ENCODE results near the gene PHF21A. TPM values are rescaled to one million over a fixed set of nuclear protein-coding genes. Genes with fewer than 3 reads are reported as not detected.

PHF21A gene
- total RNA-seq, 4 donors from 2014 or later: 11.2 to 22.3 (median 15.9) TPM

- Histone ChIP-seq H3K4me3 (no peak overlapping the region), H3K27me3 (no peaks in the 10 kb centered on the region), H3K9me3 (no peaks in the 10 kb centered on the region), H3K4me1 (peaks cover 4 to 83% (median 32%) of the 10 kb centered on the region in 3 donors), H3K36me3 (no peaks in the 10 kb centered on the region), H3K27ac (no peak overlapping the region)
- WGBS, 2 donors: 66 to 72% methylated on average over 9 of the region's 9 CpGs
- no peak for DNase-seq
- intact Hi-C loops (cut with DNase I): no loop called here
- TF ChIP-seq CTCF (IDR thresholded peaks at IDR 0.05) (no peak), POLR2A (IDR thresholded peaks at IDR 0.05) (no peak)
Observed at GRCh38 chr11:46112961-46113607, 8.2 kb downstream of the PHF21A start.

- Histone ChIP-seq H3K4me1 (peaks cover 0 to 60% (median 9%) of the 10 kb centered on the region in 3 donors), H3K27ac (no peak overlapping the region), H3K36me3 (no peaks in the 10 kb centered on the region), H3K4me3 (no peak overlapping the region), H3K27me3 (no peaks in the 10 kb centered on the region), H3K9me3 (no peaks in the 10 kb centered on the region)
- WGBS, 2 donors: 87 to 91% methylated on average over 2 of the region's 2 CpGs
- no peak for DNase-seq
- intact Hi-C loops (cut with DNase I): no loop called here
- no peak for TF ChIP-seq CTCF (IDR thresholded peaks at IDR 0.05)
- no peak for TF ChIP-seq POLR2A (IDR thresholded peaks at IDR 0.05)
Observed at GRCh38 chr11:46108751-46109150, 12.5 kb downstream of the PHF21A start.

GRCh38 chr11:46107780-46108179 lies 13.5 kb downstream of the PHF21A start:
- 88 to 91% methylated on average over 2 of the region's 2 CpGs for WGBS, 2 donors
- H3K9me3 ChIP-seq: no peaks in the 10 kb centered on the region
- intact Hi-C loops (cut with DNase I): no loop called here

GRCh38 chr11:46107408-46107718 lies 13.9 kb downstream of the PHF21A start:
- intact Hi-C loops (cut with DNase I): no loop called here
- no peaks in the 10 kb centered on the region for H3K27me3 ChIP-seq
- H3K9me3 ChIP-seq: no peaks in the 10 kb centered on the region
- no peaks in the 10 kb centered on the region for H3K36me3 ChIP-seq
- H3K4me3 ChIP-seq: no peak overlapping the region
- no peak for TF ChIP-seq POLR2A (IDR thresholded peaks at IDR 0.05)
- TF ChIP-seq CTCF (IDR thresholded peaks at IDR 0.05): no peak
- no peak overlapping the region for H3K27ac ChIP-seq
- H3K4me1 ChIP-seq: peaks cover 0 to 47% (median 0%) of the 10 kb centered on the region in 3 donors
- WGBS, 2 donors: 66 to 77% methylated on average over 4 of the region's 4 CpGs
- DNase-seq: no peak

More at GRCh38 chr11:46107780-46108179, 13.5 kb downstream of the PHF21A start:
- TF ChIP-seq POLR2A (IDR thresholded peaks at IDR 0.05): no peak
- no peak for TF ChIP-seq CTCF (IDR thresholded peaks at IDR 0.05)
- no peak for DNase-seq
- Histone ChIP-seq H3K27me3 (no peaks in the 10 kb centered on the region), H3K4me1 (peaks cover 0 to 51% (median 3%) of the 10 kb centered on the region in 3 donors), H3K27ac (no peak overlapping the region), H3K4me3 (no peak overlapping the region), H3K36me3 (no peaks in the 10 kb centered on the region)

- Histone ChIP-seq H3K4me1 (peaks cover 0 to 41% (median 0%) of the 10 kb centered on the region in 3 donors), H3K27me3 (no peaks in the 10 kb centered on the region), H3K36me3 (no peaks in the 10 kb centered on the region), H3K9me3 (no peaks in the 10 kb centered on the region), H3K4me3 (no peak overlapping the region), H3K27ac (no peak overlapping the region)
- 73 to 75% methylated on average over 5 of the region's 5 CpGs for WGBS, 2 donors
- no peak for DNase-seq
- intact Hi-C loops (cut with DNase I): no loop called here
- no peak for TF ChIP-seq POLR2A (IDR thresholded peaks at IDR 0.05)
- no peak for TF ChIP-seq CTCF (IDR thresholded peaks at IDR 0.05)
Observed at GRCh38 chr11:46106530-46107407, 14.5 kb downstream of the PHF21A start.
